ENCODE data around the gene IGSF22.

DNA sequence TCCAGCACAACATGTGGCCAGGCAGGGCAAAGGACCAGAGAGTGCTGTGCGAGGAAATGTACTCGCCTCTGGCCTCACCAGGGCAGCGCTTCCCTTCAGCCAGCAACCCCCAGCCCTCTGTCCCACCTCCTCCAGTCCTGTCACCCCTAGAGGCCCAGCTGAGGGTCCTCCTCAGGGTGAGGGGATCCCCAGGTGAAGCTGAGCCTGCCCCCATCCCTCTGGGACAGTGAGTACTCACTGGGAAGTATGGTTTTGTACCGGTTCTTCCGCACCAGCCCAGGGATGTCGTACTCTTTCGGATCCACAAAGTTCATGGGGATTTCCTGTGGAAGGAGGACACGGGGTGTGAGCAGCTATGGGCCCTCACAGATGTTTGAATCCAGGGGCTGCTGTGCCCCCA is 11.7 kb upstream of the IGSF22 start:
- TF ChIP-seq POLR2A (IDR thresholded peaks at IDR 0.05) (no peak), POLR2AphosphoS5 (IDR thresholded peaks at IDR 0.05) (no peak)
- TF ChIP-seq, protein P1, sequence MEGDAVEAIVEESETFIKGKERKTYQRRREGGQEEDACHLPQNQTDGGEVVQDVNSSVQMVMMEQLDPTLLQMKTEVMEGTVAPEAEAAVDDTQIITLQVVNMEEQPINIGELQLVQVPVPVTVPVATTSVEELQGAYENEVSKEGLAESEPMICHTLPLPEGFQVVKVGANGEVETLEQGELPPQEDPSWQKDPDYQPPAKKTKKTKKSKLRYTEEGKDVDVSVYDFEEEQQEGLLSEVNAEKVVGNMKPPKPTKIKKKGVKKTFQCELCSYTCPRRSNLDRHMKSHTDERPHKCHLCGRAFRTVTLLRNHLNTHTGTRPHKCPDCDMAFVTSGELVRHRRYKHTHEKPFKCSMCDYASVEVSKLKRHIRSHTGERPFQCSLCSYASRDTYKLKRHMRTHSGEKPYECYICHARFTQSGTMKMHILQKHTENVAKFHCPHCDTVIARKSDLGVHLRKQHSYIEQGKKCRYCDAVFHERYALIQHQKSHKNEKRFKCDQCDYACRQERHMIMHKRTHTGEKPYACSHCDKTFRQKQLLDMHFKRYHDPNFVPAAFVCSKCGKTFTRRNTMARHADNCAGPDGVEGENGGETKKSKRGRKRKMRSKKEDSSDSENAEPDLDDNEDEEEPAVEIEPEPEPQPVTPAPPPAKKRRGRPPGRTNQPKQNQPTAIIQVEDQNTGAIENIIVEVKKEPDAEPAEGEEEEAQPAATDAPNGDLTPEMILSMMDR (IDR thresholded peaks at IDR 0.05) = no peak
